22Rv1 (cell line): Measurements from ENCODE around the gene NRP2.

ENCODE experiments used
- H3K27ac ChIP-seq: fragments of 450-650 bp; 2 replicates; pipeline ENCODE4 v1.5.1; 2017
- CTCF ChIP-seq: fragments of 450-650 bp; IDR thresholded peaks from 2 replicates; pipeline ENCODE4 v1.5.1; 2017; ENCODE audit warnings: mild to moderate bottlenecking
- ZFX ChIP-seq: fragments of 450-650 bp; IDR thresholded peaks from 2 replicates; pipeline ENCODE4 v1.6.1; 2017; ENCODE audit warnings: antibody characterized with exemption, borderline replicate concordance

The NRP2 gene

GRCh38 chr2:205782941-205783340 lies 100.6 kb downstream of the NRP2 start:
- H3K27ac ChIP-seq, result no peak overlapping the region
- no peak for TF ChIP-seq ZFX
- TF ChIP-seq CTCF, result no peak

DNA sequence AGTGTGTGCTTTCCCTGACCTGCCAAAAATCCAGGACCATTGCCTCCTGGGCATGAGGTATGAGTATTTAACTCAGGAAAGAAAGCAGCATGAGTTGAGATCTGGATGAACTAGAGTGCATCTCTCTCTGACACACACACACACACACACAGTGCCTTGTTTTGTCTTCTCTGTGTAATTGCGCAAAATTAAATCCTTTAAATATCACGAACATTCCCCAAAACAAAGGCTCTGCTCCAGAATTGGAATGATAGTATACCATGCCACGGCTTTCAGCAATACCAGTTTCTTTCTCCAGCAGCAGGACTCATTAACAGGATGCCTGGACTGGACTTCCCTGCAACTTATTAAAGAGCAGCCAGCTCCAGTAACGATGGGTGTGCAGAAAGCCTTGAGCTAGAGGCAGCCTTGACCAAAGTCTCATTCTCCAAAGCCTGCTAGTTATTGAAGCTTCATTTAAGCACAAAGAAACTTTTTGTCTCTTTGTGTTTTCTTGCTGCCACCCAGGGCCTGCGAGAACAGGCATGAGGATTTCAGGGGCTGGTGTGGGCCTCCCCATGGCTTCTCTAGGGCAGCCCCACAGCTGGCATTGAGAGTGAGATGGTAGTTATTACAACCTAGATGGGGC lies 101.7 kb downstream of the NRP2 start:
- no peak overlapping the region for H3K27ac ChIP-seq
- no peak for TF ChIP-seq CTCF
- no peak for TF ChIP-seq ZFX

DNA sequence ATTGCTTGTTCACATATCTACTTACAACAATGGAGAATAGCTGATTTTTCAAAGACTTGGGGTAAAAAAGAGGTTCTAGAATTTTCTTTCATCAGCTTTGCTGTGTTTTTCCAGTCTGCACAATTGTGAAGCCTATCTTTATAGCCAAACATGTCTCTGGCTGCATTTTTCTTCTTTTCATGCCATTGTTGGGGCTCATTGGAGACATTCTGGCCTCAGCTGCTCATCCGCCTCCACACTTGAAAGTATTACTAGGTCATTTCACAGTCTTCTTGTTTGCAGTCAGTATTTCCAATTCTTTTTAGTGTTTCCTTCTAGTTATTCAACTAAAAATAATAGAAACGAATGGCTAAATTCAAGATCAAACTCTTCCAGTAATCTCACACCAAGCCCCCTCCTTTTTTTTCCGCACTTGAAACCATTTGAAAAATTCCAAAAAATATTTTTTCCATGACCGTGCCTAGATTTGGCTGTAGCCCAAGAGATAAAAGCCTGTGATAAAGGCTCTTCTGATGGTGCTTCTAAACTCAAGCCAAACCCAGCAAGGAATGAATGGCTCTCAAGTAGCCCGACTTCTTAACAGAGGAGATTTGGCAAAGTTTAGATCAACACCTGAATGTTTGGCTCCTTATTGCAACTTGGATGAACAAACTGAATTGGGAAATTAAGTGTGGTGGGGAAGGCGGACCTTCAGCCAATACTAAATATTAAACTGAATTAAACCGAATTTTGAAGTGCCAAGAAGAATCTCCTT lies 103.4 kb downstream of the NRP2 start:
- TF ChIP-seq ZFX (no peak), CTCF (no peak)
- H3K27ac ChIP-seq, result no peak overlapping the region

GRCh38 chr2:205786976-205787375 lies 104.7 kb downstream of the NRP2 start:
- TF ChIP-seq CTCF (no peak), ZFX (no peak)
- no peak overlapping the region for H3K27ac ChIP-seq

GRCh38 chr2:205787761-205788160 lies 105.5 kb downstream of the NRP2 start:
- no peak for TF ChIP-seq ZFX
- TF ChIP-seq CTCF, result no peak

GRCh38 chr2:205789906-205790305 lies 107.6 kb downstream of the NRP2 start:
- H3K27ac ChIP-seq, result no peak overlapping the region
- TF ChIP-seq CTCF, result no peak
- no peak for TF ChIP-seq ZFX

More at GRCh38 chr2:205787761-205788160, 105.5 kb downstream of the NRP2 start:
- no peak overlapping the region for H3K27ac ChIP-seq

DNA sequence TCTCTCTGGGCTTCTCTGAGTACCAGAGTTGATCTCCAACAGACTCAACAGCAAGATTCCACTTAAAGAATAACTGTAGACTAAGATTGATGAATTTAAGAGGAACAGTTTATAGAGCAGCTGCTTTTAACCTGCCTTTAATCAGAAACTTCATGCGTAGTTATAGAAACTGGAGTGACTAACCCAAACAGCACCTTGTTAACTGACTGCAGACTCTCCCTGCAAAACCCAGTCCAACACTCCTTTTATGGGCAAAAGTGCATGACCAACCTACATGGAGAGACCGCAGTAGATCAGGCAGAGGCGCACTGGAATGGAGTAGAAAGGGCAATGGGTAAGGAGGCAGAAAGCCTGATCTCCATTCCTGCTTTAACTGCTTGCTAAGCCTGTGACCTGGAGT lies 110.6 kb downstream of the NRP2 start:
- no peak overlapping the region for H3K27ac ChIP-seq
- TF ChIP-seq CTCF (no peak), ZFX (no peak)
